GM12878 (cell line): Measurements from ENCODE around the gene CACNA2D3. TPM values are rescaled to one million over a fixed set of nuclear protein-coding genes. Genes with fewer than 3 reads are reported as not detected.

Experiments used
- ATAC-seq: fragments of 200-7000 bp; cut with Tn5 transposase; 3 replicates; pipeline ENCODE4 v1.9.1; 2020; ENCODE audit warnings: mild to moderate bottlenecking, moderate library complexity
- BruUV-seq: library from RNA; stranded (reverse); fragments of 400-500 nt; replicated peaks from 2 replicates; lab custom pipeline; 2021; lab: Mats Ljungman, UMichigan
- CTCF ChIA-PET: fragments of 300-600 bp; sonication (Branson Sonifier 250); formaldehyde crosslinking; extraction: SDS; loops from one replicate; lab custom pipeline; 2021; ENCODE audit warnings: inconsistent platforms; lab: Yijun Ruan, JAX
- POLR2A ChIA-PET: fragments of 350-600 bp; formaldehyde crosslinking; extraction: SDS; loops from one replicate; lab custom pipeline; 2021; ENCODE audit warnings: inconsistent platforms; lab: Charles Lee
- RAD21 ChIA-PET: fragments of 300-600 bp; sonication (Branson Sonifier 250); formaldehyde crosslinking; loops from one replicate; lab custom pipeline; 2023; ENCODE audit warnings: antibody characterized with exemption; ENCODE audit not compliant: unreplicated experiment; lab: Charles Lee
- SMC1A ChIA-PET: fragments of 300-600 bp; sonication (Branson Sonifier 250); formaldehyde crosslinking; loops from one replicate; lab custom pipeline; 2023; ENCODE audit not compliant: unreplicated experiment, uncharacterized antibody; lab: Charles Lee
- DNase-seq: peaks from one replicate; pipeline ENCODE4 v3.0.0-alpha.2; 2011; ENCODE audit warnings: low read depth, low spot score
- FAIRE-seq: peaks from 3 replicates; lab custom pipeline; 2011; peaks lifted over from hg19 to GRCh38; lab: Jason Lieb, UNC
- H2AFZ ChIP-seq: 2 replicates; pipeline ENCODE4 v1.6.0; 2011; ENCODE audit warnings: low read depth, low read length, control low read depth; ENCODE audit not compliant: control insufficient read depth
- H3K27ac ChIP-seq: 2 replicates; pipeline ENCODE4 v1.5.1; 2011; ENCODE audit warnings: control low read depth; ENCODE audit not compliant: control insufficient read depth, insufficient read depth
- H3K27me3 ChIP-seq, 2 experiments: replicated peaks in 1 of 2; 2 replicates each; pipeline versions ENCODE4 v1.6.0 to v1.6.1; 2011; ENCODE audit warnings: low read length in 1 of 2; ENCODE audit not compliant: control insufficient read depth in 2 of 2, insufficient read depth in 2 of 2
- H3K36me3 ChIP-seq, 2 experiments: 2 replicates each; pipeline ENCODE4 v1.5.1; 2011; ENCODE audit warnings: low read length in 1 of 2; ENCODE audit not compliant: control insufficient read depth in 2 of 2, insufficient read depth in 2 of 2
- H3K4me1 ChIP-seq: 2 replicates; pipeline ENCODE4 v1.6.1; 2011; ENCODE audit warnings: mild to moderate bottlenecking, low read length, moderate library complexity, mixed read lengths; ENCODE audit not compliant: control insufficient read depth, insufficient read depth
- H3K4me2 ChIP-seq: 2 replicates; pipeline ENCODE4 v1.6.0; 2011; ENCODE audit warnings: control low read depth; ENCODE audit not compliant: control insufficient read depth, insufficient read depth
- H3K4me3 ChIP-seq: fragments of 200-600 bp; sonication (generic); 2 replicates; pipeline ENCODE4 v1.5.1; 2016
- H3K79me2 ChIP-seq: 2 replicates; pipeline ENCODE4 v1.6.0; 2011; ENCODE audit warnings: low read length; ENCODE audit not compliant: control insufficient read depth, insufficient read depth
- H3K9ac ChIP-seq: 2 replicates; pipeline ENCODE4 v1.8.0; 2011; ENCODE audit warnings: low read length, control low read depth, mixed read lengths; ENCODE audit not compliant: control insufficient read depth, insufficient read depth
- H3K9me3 ChIP-seq: replicated peaks from 3 replicates; pipeline ENCODE4 v1.5.1; 2011; ENCODE audit warnings: mild to moderate bottlenecking, low read length; ENCODE audit not compliant: control insufficient read depth, insufficient read depth
- H4K20me1 ChIP-seq: 2 replicates; pipeline ENCODE4 v1.6.0; 2011; ENCODE audit not compliant: control insufficient read depth, insufficient read depth
- CBFB ChIP-seq: IDR thresholded peaks from 2 replicates; pipeline ENCODE4 v1.6.1; 2016; ENCODE audit warnings: antibody characterized with exemption, low read depth
- IRF4 ChIP-seq: IDR thresholded peaks from 2 replicates; pipeline ENCODE4 v1.6.1; 2011; ENCODE audit warnings: low read depth, low read length
- JUNB ChIP-seq: IDR thresholded peaks from 2 replicates; pipeline ENCODE4 v1.6.1; 2016; ENCODE audit warnings: antibody characterized with exemption, mild to moderate bottlenecking
- NBN ChIP-seq: fragments of 450-650 bp; IDR thresholded peaks from 2 replicates; pipeline ENCODE4 v1.6.1; 2016
- NR2C1 ChIP-seq: fragments of 450-650 bp; IDR thresholded peaks from 2 replicates; pipeline ENCODE4 v1.6.1; 2017; ENCODE audit warnings: antibody characterized with exemption, mild to moderate bottlenecking, moderate library complexity
- RCOR1 ChIP-seq: conservative IDR thresholded peaks from 2 replicates; pipeline ENCODE4 v1.6.1; 2012; ENCODE audit warnings: low read depth, low read length, improper control_type of control experiment
- SP1 ChIP-seq: IDR thresholded peaks from one replicate; pipeline ENCODE4 v1.6.1; 2011; ENCODE audit warnings: low read depth, low read length
- SREBF2 ChIP-seq: IDR thresholded peaks from 2 replicates; pipeline ENCODE4 v1.6.1; 2012; ENCODE audit warnings: mild to moderate bottlenecking, low read length
- ZSCAN29 ChIP-seq: fragments of 450-650 bp; IDR thresholded peaks from 2 replicates; pipeline ENCODE4 v1.6.1; 2017; ENCODE audit warnings: mild to moderate bottlenecking, moderate library complexity
- WGBS: methylation state at CpG from one replicate; pipeline ENCODE4 v1.1.6; 2016; ENCODE audit warnings: low lambda C conversion rate; ENCODE audit not compliant: insufficient replicate concordance, insufficient coverage; ENCODE audit errors: missing lambda C conversion rate; 5-methylcytosine and 5-hydroxymethylcytosine counted together
- in situ Hi-C: fragments of 300-500 bp; cut with MboI; formaldehyde crosslinking; loops from 9 replicates; pipeline ENCODE4 v1.14.3; 2018; ENCODE audit warnings: mixed read lengths
- intact Hi-C: fragments of 100-400 bp; cut with micrococcal nuclease; formaldehyde crosslinking; loops from one replicate; pipeline ENCODE4 v1.14.2; 2022; ENCODE audit not compliant: unreplicated experiment
- polyA plus RNA-seq, 11 experiments: library from polyadenylated mRNA; depleted of rRNA in 4 of 11; unstranded in 6 of 11; stranded (reverse) in 5 of 11; fragments of >200 nt; fragmentation: Nextera tagmentation in 4 of 11; fragmentation: Illumina TruSeq in 1 of 11; extraction: Ambion mirVana in 4 of 11; extraction: Trizol in 1 of 11; gene quantifications; 1 replicate in 1 of 11; 2 replicates in 10 of 11; pipeline versions ENCODE4 v1.2.1 to v1.2.3, GENCODE V29; 2011 to 2016; ENCODE audit warnings: inconsistent platforms in 2 of 11, missing spikeins in 2 of 11, low read depth in 1 of 11
- total RNA-seq, 4 experiments: library from RNA; depleted of rRNA in 3 of 4; stranded (reverse); fragments of >200 nt in 3 of 4; fragmentation: Illumina TruSeq in 1 of 4; extraction: Trizol in 1 of 4; gene quantifications; 2 replicates each; pipeline versions ENCODE4 v1.2.1 to v1.2.3, GENCODE V29; 2013 to 2021
- TF ChIP-seq, protein P1 (sequence below): IDR thresholded peaks from 2 replicates; pipeline ENCODE4 v1.6.1; 2012; ENCODE audit warnings: improper control_type of control experiment, low read depth, low read length; ENCODE audit not compliant: insufficient replicate concordance
- TF ChIP-seq, protein P2 (sequence below): fragments of 450-650 bp; IDR thresholded peaks from 2 replicates; pipeline ENCODE4 v1.6.1; 2016; ENCODE audit warnings: mild to moderate bottlenecking
- TF ChIP-seq, protein P3 (sequence below): fragments of 450-650 bp; conservative IDR thresholded peaks from 2 replicates; pipeline ENCODE4 v1.6.1; 2017; ENCODE audit warnings: mild to moderate bottlenecking, moderate library complexity
- TF ChIP-seq, protein P4 (sequence below): IDR thresholded peaks from 2 replicates; pipeline ENCODE4 v1.6.1; 2011; ENCODE audit warnings: borderline replicate concordance, low read depth, mild to moderate bottlenecking, moderate library complexity, low read length; ENCODE audit not compliant: insufficient read depth, poor library complexity, severe bottlenecking

Gene CACNA2D3
- total and polyA plus RNA-seq, 10 of the 15 experiments (the other 5 are each of a cell fraction or from before 2014, with no cell fraction given), result not detected

DNA sequence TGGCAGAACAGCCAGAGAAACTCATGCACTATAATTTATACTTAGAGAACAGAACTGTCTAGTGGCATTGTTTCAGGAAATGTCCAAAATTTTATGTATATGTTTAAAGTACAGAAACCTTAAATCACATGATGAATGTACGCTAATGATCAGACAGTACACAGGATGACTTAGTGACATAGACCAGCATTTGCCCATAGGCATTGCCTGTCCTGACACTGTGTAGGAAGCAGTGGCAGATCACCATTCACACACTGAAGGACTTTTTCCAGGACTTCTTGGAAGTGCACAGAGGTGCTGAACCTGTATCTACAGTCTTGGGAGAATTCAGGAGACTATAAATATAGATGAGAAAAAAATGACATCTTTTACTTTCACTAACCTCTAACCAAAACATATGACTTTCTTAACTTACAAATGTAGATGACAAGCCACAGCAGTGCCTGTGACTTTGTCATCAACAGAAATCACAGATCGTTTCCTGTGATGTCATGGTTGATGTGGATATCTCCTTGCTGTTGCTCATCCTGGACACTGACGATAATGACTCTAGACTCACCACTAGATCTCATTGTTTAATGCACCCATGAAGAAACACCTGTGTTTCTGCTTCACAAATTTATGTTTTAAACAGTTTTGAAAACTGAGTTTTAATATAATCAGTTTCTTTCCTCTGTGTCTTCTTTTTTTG lies 183.2 kb downstream of the CACNA2D3 start (continued):
- TF ChIP-seq, protein P1, sequence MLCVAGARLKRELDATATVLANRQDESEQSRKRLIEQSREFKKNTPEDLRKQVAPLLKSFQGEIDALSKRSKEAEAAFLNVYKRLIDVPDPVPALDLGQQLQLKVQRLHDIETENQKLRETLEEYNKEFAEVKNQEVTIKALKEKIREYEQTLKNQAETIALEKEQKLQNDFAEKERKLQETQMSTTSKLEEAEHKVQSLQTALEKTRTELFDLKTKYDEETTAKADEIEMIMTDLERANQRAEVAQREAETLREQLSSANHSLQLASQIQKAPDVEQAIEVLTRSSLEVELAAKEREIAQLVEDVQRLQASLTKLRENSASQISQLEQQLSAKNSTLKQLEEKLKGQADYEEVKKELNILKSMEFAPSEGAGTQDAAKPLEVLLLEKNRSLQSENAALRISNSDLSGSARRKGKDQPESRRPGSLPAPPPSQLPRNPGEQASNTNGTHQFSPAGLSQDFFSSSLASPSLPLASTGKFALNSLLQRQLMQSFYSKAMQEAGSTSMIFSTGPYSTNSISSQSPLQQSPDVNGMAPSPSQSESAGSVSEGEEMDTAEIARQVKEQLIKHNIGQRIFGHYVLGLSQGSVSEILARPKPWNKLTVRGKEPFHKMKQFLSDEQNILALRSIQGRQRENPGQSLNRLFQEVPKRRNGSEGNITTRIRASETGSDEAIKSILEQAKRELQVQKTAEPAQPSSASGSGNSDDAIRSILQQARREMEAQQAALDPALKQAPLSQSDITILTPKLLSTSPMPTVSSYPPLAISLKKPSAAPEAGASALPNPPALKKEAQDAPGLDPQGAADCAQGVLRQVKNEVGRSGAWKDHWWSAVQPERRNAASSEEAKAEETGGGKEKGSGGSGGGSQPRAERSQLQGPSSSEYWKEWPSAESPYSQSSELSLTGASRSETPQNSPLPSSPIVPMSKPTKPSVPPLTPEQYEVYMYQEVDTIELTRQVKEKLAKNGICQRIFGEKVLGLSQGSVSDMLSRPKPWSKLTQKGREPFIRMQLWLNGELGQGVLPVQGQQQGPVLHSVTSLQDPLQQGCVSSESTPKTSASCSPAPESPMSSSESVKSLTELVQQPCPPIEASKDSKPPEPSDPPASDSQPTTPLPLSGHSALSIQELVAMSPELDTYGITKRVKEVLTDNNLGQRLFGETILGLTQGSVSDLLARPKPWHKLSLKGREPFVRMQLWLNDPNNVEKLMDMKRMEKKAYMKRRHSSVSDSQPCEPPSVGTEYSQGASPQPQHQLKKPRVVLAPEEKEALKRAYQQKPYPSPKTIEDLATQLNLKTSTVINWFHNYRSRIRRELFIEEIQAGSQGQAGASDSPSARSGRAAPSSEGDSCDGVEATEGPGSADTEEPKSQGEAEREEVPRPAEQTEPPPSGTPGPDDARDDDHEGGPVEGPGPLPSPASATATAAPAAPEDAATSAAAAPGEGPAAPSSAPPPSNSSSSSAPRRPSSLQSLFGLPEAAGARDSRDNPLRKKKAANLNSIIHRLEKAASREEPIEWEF, result no peak
- no peak for TF ChIP-seq ZSCAN29

DNA sequence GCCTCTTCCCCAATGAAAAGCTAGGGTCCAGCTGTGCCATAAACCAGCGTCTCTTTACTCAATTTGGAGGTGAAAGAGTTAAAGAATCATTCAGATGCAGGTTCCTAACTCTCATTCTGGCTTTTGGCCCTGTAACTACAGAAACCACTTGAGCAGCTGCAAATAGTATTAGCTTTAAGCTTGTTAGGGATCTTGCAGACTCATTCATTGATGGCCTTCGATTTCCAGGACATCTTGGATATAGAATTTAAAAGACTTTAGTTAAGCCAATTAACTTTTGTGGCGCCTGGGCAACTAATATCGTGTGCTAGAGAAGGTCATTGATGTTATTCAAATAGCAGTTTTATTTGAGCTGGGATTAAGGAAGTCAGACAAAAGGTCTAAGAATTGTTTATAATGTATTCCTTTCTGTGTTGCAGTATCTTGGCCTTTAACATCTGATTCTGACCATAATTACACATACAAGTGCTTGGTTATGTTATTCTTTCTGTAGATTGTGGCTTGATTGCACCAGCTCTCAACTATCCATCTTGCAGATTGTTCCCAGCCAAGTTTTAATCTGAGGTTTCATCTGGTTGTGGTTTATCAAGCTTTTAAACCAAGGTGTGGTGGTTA lies 185.3 kb downstream of the CACNA2D3 start:
- CTCF ChIA-PET, result no interaction called here
- SMC1A ChIA-PET, result no interaction called here
- in situ Hi-C loops, result no loop called here
- TF ChIP-seq NR2C1 (no peak), IRF4 (no peak), SREBF2 (no peak), SP1 (no peak), CBFB (no peak), NBN (no peak), RCOR1 (no peak), JUNB (no peak)
- TF ChIP-seq, protein P2, sequence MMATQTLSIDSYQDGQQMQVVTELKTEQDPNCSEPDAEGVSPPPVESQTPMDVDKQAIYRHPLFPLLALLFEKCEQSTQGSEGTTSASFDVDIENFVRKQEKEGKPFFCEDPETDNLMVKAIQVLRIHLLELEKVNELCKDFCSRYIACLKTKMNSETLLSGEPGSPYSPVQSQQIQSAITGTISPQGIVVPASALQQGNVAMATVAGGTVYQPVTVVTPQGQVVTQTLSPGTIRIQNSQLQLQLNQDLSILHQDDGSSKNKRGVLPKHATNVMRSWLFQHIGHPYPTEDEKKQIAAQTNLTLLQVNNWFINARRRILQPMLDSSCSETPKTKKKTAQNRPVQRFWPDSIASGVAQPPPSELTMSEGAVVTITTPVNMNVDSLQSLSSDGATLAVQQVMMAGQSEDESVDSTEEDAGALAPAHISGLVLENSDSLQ, result no peak
- TF ChIP-seq, protein P3, sequence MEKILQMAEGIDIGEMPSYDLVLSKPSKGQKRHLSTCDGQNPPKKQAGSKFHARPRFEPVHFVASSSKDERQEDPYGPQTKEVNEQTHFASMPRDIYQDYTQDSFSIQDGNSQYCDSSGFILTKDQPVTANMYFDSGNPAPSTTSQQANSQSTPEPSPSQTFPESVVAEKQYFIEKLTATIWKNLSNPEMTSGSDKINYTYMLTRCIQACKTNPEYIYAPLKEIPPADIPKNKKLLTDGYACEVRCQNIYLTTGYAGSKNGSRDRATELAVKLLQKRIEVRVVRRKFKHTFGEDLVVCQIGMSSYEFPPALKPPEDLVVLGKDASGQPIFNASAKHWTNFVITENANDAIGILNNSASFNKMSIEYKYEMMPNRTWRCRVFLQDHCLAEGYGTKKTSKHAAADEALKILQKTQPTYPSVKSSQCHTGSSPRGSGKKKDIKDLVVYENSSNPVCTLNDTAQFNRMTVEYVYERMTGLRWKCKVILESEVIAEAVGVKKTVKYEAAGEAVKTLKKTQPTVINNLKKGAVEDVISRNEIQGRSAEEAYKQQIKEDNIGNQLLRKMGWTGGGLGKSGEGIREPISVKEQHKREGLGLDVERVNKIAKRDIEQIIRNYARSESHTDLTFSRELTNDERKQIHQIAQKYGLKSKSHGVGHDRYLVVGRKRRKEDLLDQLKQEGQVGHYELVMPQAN, result no peak
- TF ChIP-seq, protein P4, sequence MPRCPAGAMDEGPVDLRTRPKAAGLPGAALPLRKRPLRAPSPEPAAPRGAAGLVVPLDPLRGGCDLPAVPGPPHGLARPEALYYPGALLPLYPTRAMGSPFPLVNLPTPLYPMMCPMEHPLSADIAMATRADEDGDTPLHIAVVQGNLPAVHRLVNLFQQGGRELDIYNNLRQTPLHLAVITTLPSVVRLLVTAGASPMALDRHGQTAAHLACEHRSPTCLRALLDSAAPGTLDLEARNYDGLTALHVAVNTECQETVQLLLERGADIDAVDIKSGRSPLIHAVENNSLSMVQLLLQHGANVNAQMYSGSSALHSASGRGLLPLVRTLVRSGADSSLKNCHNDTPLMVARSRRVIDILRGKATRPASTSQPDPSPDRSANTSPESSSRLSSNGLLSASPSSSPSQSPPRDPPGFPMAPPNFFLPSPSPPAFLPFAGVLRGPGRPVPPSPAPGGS, result no peak

More for the DNA sequence above, 185.3 kb downstream of the CACNA2D3 start:
- FAIRE-seq (no peak), ATAC-seq (no peak), DNase-seq (no peak)
- Histone ChIP-seq H3K36me3 (no peaks in the 10 kb centered on the region), H3K4me1 (no peaks in the 10 kb centered on the region), H2AFZ (no peak overlapping the region), H4K20me1 (no peaks in the 10 kb centered on the region), H3K27ac (no peak overlapping the region), H3K9me3 (no peaks in the 10 kb centered on the region; the same call in 2 of the 3 replicates), H3K9ac (no peak overlapping the region), H3K4me3 (no peak overlapping the region), H3K79me2 (no peaks in the 10 kb centered on the region), H3K27me3 (no peaks in the 10 kb centered on the region), H3K4me2 (no peak overlapping the region)
- intact Hi-C loops, result no loop called here
- RAD21 ChIA-PET, result no interaction called here
- POLR2A ChIA-PET, result no interaction called here
- WGBS, result 0% methylated on average over 4 of the region's 4 CpGs
- BruUV-seq, result no TSS peak
